Pancreas (tissue), 10 donors: Measurements from ENCODE around the gene CDH12. TPM values are rescaled to one million over a fixed set of nuclear protein-coding genes. Genes with fewer than 3 reads are reported as not detected.
A peak's percentile ranks its signal among the peaks of the same experiment; 100 is the strongest.

Source experiments
- ATAC-seq, 4 donors: fragments of 200-7000 bp; cut with Tn5 transposase; one replicate each; pipeline versions ENCODE4 v1.8.0 to v1.9.1; 2020; ENCODE audit warnings: mild to moderate bottlenecking in 4 of 4, moderate library complexity in 4 of 4
- DNase-seq, 6 donors: peaks; one replicate each; pipeline ENCODE4 v3.0.0-alpha.2; 2020
- FAIRE-seq: peaks from 2 replicates; lab custom pipeline; 2012; peaks lifted over from hg19 to GRCh38; lab: Jason Lieb, UNC
- H3K27ac ChIP-seq, 4 donors: fragments of 200-600 bp; sonication (generic); 1 replicate in 3 of 4; 2 replicates in 1 of 4; pipeline versions ENCODE4 v1.5.0 to v1.8.0; 2020
- H3K27me3 ChIP-seq, 4 donors: fragments of 200-600 bp; one replicate each; pipeline ENCODE4 v1.8.0; 2021
- H3K36me3 ChIP-seq, 3 donors: fragments of 200-600 bp; sonication (generic) in 1 of 3; one replicate each; pipeline versions ENCODE4 v1.5.0 to v1.8.0; 2020 to 2021
- H3K4me1 ChIP-seq, 3 donors: fragments of 200-600 bp; one replicate each; pipeline ENCODE4 v1.8.0; 2021
- H3K4me3 ChIP-seq, 4 donors: fragments of 200-600 bp; sonication (generic) in 2 of 4; one replicate each; pipeline versions ENCODE4 v1.5.0 to v1.8.0; 2020 to 2021
- H3K9me3 ChIP-seq, 4 donors: fragments of 200-600 bp; one replicate each; pipeline ENCODE4 v1.8.0; 2021
- CTCF ChIP-seq, 4 donors: fragments of 200-600 bp; sonication (generic) in 3 of 4; IDR thresholded peaks; one replicate each; pipeline versions ENCODE4 v1.5.0 to v1.8.0; 2021; ENCODE audit warnings: antibody characterized with exemption in 4 of 4
- WGBS, 2 donors: extraction: QIAGEN DNeasy Blood & Tissue Kit; methylation state at CpG; one replicate each; pipeline ENCODE4 v1.1.7; 2013; 5-methylcytosine and 5-hydroxymethylcytosine counted together
- intact Hi-C, 3 donors: fragments of 100-400 bp; cut with DNase I; formaldehyde crosslinking; loops; one replicate each; pipeline versions ENCODE4 v1.11.1 to v1.14.2; 2022
- polyA plus RNA-seq, 2 donors: library from polyadenylated mRNA; stranded (reverse); fragments of 200-250 nt; gene quantifications; one replicate each; pipeline ENCODE4 v1.2.3, GENCODE V29; 2013
- total RNA-seq, 6 donors: library from RNA; stranded (reverse); fragmentation: NEBNext Ultra II Directional in 4 of 6; extraction: Animal tissue kit (Norgen Biotek cat#: 25700) in 4 of 6; gene quantifications; one replicate each; pipeline versions ENCODE4 v1.2.1 to v1.2.4, GENCODE V29; 2021 to 2023
- donor health status: healthy with polysubstance abuse.
- donor health status: DM: no; HTN: no; CAD: no; lungs with moderate emphysema.
- donor health status: DM: no; HTN: no; CAD: no.
- donor health status: control.
- donor health status: control.
- donor health status: Bipolar disorder and iron deficiency.
- donor health status: DM: yes; HTN: yes; CAD: no.
- donor health status: DM: no; HTN: no; CAD: no.
- donor health status: DM: no; HTN: no; CAD: no.
- donor health status: DM: yes; HTN: yes; CAD: no.

Gene CDH12
- total and polyA plus RNA-seq, 8 donors, result 0.12 to 0.31 (median 0.17) TPM; not detected in 4

GRCh38 chr5:22549876-22550671 is 303.1 kb downstream of the CDH12 start:
- intact Hi-C loops, result no loop called here
- DNase-seq, result no peak
- H3K4me3 ChIP-seq, result no peak overlapping the region
- H3K9me3 ChIP-seq, result no peaks in the 10 kb centered on the region
- H3K4me1 ChIP-seq, result no peaks in the 10 kb centered on the region
- no peak overlapping the region for H3K27ac ChIP-seq
- ATAC-seq, result no peak
- no peaks in the 10 kb centered on the region for H3K36me3 ChIP-seq
- TF ChIP-seq CTCF (IDR thresholded peaks at IDR 0.05), result no peak
- 45 to 52% methylated on average over 4 of the region's 4 CpGs for WGBS, 2 donors
- no peak for FAIRE-seq
- no peaks in the 10 kb centered on the region for H3K27me3 ChIP-seq

GRCh38 chr5:22542340-22542739 is 310.8 kb downstream of the CDH12 start:
- no peaks in the 10 kb centered on the region for H3K27me3 ChIP-seq
- no peaks in the 10 kb centered on the region for H3K36me3 ChIP-seq
- ATAC-seq (no peak), DNase-seq (no peak), FAIRE-seq (no peak)
- no peaks in the 10 kb centered on the region for H3K9me3 ChIP-seq
- WGBS, 2 donors, result 21 to 24% methylated on average over 1 of the region's 1 CpG
- H3K4me1 ChIP-seq, result no peaks in the 10 kb centered on the region
- TF ChIP-seq CTCF (IDR thresholded peaks at IDR 0.05), result no peak
- intact Hi-C loops, result no loop called here
- H3K4me3 ChIP-seq, result no peak overlapping the region
- no peak overlapping the region for H3K27ac ChIP-seq

GRCh38 chr5:22541037-22541436 is 312.1 kb downstream of the CDH12 start:
- 11 to 20% methylated on average over 1 of the region's 1 CpG for WGBS, 2 donors
- no peak for ATAC-seq

GRCh38 chr5:22539762-22540161 is 313.4 kb downstream of the CDH12 start:
- Histone ChIP-seq H3K4me1 (no peaks in the 10 kb centered on the region), H3K36me3 (no peaks in the 10 kb centered on the region), H3K4me3 (no peak overlapping the region), H3K27me3 (no peaks in the 10 kb centered on the region), H3K27ac (no peak overlapping the region), H3K9me3 (no peaks in the 10 kb centered on the region)
- DNase-seq (no peak), FAIRE-seq (no peak), ATAC-seq (no peak)
- no peak for TF ChIP-seq CTCF (IDR thresholded peaks at IDR 0.05)
- WGBS, 2 donors, result 52 to 67% methylated on average over 1 of the region's 1 CpG
- intact Hi-C loops, result no loop called here

More at GRCh38 chr5:22541037-22541436, 312.1 kb downstream of the CDH12 start:
- no peaks in the 10 kb centered on the region for H3K36me3 ChIP-seq
- intact Hi-C loops, result no loop called here
- no peak overlapping the region for H3K27ac ChIP-seq
- H3K4me3 ChIP-seq, result no peak overlapping the region
- peak in 1 of 6 donors; percentile 11 for DNase-seq
- FAIRE-seq, result no peak
- H3K4me1 ChIP-seq, result no peaks in the 10 kb centered on the region
- no peaks in the 10 kb centered on the region for H3K27me3 ChIP-seq
- TF ChIP-seq CTCF (IDR thresholded peaks at IDR 0.05), result no peak
- no peaks in the 10 kb centered on the region for H3K9me3 ChIP-seq

GRCh38 chr5:22531986-22532385 is 321.2 kb downstream of the CDH12 start:
- Histone ChIP-seq H3K4me1 (no peaks in the 10 kb centered on the region), H3K27me3 (no peaks in the 10 kb centered on the region), H3K4me3 (no peak overlapping the region), H3K9me3 (no peaks in the 10 kb centered on the region), H3K27ac (no peak overlapping the region), H3K36me3 (no peaks in the 10 kb centered on the region)
- ATAC-seq (no peak), FAIRE-seq (no peak), DNase-seq (no peak)
- intact Hi-C loops, result no loop called here
- WGBS, 2 donors, result 42 to 48% methylated on average over 4 of the region's 4 CpGs
- TF ChIP-seq CTCF (IDR thresholded peaks at IDR 0.05), result no peak
